GM18873 (cell line): ENCODE data around the gene TPGS2.
"Not testable (repeated sequence)": the region's sequence is repeated elsewhere in the genome, so short reads cannot be mapped to it uniquely, and the experiment has no call there.

Experiments used
- ATAC-seq: cut with Tn5 transposase; IDR thresholded peaks from one replicate; pipeline ENCODE4 v1.9.1; 2021; ENCODE audit warnings: mild to moderate bottlenecking, moderate library complexity, moderate number of reproducible peaks; ENCODE audit not compliant: unreplicated experiment, low FRiP score

Gene TPGS2

DNA sequence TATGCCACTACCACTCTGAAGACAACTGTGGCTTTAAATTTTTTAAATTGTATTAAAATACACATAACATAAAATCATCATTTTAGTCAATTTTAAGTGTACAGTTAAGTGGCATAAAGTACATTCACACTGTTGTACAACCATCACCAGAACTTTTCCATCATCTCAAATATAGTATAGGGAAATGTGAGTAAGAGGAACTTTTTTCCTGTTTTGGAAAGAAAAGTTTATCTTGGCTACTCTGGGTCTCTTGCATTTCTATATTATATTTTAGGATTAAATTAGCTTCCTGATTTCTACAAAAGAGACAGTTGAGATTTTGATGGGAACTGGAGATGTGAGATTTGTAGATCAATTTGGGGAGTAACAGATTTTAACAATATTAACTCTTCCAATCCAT lies 3.3 kb downstream of the TPGS2 start:
- no peak for ATAC-seq

DNA sequence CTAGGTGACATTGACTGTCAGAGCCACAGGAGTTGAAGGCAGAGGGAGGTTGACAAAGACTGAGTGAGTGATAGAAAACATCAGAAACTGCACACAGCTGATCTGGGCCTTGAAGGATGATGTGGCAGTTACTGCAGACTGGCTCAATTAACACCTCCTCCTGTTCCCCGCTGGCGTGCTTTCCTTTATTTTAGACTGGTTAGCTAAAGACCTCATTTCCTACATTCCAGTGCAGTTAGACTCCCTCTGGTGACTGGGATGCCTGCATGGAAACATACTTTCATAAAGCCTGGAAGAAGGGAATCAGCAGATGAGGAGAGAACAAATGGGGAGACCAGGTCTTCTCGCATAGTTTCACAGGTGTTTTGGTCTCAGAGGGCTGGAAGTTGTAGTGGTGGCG lies 7.1 kb downstream of the TPGS2 start:
- no peak for ATAC-seq

DNA sequence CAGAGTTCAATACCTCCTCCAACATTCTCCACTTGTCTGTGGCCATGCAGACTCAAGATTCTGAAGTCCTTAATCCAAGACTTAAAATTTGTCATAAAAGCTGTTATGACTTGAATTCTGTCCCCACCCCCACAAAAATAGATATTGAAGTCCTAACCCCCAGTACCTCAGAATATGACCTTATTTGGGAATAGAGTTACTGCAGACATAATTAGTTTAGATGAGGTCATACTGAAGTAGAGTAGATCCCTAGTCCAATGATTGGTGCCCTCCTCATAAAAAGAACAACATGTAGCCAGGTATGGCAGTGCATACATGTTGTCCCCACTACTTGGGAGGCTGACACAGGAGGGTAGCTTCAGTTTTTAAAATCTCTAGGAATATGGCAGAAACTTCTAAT lies 9.2 kb downstream of the TPGS2 start:
- no peak for ATAC-seq

DNA sequence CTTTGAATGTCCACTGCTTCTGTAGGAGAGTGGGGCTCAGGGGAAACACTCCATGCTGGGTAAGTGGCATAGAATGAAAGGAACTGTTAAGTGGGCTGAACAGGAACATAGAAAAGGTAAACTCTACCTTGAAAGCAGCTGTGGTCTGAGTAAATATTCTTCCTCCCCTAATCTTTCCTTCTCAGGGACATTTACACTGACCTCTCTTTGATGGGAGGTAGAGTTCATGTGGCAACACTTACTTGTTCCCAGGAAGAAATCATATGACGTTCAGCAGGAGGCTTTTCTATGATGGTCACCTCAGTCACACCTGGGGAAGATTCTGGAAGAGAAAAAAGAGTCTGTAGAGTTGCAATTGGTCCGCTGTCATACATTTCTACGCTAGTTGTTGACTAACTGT lies 10.2 kb downstream of the TPGS2 start:
- ATAC-seq = no peak

DNA sequence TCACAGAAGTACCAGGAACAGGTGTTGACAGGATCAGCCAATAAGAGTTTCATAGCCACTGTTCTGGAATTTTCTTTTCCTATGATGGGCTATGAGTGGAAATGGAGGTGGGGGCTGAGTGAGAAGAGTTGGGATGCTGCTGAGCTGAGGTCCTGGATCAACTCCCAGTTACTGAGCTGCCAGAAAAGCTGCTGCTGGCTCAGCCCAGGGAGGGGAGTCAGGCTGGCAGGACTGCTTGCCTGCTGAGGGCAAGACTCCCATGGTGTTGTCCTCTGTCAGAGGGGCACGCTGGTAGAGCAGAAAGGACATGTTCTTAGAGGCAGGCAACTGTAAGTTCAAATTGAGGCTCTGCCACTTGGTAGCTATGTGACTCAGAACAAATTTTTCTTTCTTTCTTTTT lies 11.8 kb downstream of the TPGS2 start:
- ATAC-seq = no peak

DNA sequence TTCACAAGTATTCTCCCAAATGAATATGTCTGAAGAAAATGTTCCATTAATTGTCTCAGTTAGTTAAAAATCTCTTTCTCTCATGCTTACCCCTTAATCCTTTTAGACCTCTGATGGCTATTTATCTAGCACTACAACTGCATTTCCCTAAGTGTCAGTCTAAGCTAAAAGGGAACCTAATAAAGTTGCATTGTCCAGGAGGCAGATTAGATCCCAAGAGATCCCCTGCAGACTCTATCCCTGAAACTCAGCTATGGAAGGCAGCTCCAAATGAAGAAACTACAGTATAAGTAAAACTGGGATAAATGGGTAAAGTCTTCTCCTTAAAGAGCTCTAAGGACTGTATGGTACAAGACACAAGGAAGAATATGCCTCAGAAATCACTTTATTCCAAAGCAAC lies 12.7 kb downstream of the TPGS2 start:
- not testable (repeated sequence) for ATAC-seq

DNA sequence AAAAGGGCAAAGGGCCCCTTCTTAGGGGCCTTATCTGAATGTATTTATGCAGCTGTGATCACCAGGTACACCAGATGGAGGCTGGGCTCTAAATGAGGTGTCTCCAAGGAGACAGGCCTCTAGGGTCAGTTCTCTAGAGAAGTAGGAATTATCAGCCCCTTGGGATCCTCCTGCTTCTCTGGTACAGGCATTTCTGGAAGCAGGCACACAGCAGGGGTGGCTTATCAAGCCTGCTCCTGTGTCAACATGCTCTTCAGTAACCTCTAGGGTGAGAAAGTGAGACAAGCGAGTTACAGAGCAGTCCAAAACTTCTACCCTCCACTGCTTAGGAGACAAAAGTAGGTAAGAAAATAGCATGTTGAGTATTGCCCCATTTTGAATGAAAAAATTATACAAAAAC lies 13.8 kb downstream of the TPGS2 start:
- no peak for ATAC-seq

DNA sequence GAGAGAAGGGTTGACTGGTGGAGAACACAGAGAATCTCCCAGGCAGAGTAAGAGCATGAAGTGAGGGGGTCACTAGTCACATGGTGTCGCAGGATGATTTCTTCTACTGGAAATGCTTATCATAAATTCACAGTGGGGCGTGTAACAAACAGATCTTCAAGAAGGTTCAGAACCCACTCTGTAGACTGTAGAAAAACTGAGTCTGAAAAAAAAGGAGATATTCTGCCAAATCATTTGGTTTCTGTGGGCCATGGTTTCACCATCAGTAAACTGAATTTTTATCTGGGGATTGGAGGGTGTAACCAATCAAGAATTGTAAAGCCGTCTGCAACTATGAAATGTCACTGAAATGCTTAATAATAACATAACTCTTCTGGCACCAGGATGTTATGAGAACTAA lies 15.0 kb downstream of the TPGS2 start:
- no peak for ATAC-seq

DNA sequence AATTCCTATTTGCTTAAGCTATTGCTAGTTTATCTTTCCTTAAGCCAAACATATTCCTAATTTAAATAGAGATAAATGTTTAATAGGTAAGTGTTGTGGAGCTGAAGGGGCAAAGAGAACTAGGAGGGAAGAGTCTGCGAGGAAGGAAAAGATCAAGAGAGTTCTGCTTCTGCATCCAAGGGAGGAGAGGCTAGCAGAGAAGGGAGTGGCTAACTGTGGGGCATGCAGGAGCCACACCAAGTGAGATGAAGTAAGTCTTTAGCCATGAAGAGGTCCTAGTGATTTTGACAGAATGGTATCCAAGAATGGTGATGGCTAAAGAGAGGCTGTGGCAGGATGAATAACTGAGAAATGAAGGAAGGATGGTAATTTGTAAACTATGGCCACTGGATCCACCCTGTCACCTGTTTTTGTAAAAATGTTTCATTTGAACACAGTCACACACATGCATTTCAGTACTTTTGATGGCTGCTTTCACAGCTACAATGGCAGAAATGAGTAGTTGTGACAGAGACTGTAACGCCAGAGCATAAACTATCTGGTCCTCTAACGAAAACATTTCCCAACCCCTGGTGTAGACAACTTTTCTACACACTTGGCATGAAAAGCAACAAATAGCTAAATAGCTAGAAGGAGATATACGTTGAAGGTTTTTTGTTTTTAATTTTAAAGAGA lies 15.6 kb downstream of the TPGS2 start:
- no peak for ATAC-seq

DNA sequence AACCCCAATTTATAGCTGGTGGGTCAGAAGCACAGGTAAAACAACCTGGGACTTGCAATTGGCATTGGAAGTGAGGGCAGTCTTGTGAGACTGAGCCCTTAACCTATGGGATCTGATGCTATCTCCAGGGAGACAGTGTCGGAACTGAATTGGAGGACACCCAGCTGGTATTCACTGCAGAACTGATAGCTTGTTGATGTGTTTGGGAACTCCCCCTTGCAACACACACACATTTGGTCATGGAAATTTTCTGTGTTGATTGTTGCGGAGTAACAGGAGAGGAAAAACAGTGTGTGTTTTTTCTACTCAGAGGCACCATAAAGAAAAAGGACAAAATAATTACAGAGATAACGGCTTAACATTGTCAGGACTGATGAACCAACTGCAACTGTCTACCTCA lies 16.1 kb downstream of the TPGS2 start:
- no peak for ATAC-seq

DNA sequence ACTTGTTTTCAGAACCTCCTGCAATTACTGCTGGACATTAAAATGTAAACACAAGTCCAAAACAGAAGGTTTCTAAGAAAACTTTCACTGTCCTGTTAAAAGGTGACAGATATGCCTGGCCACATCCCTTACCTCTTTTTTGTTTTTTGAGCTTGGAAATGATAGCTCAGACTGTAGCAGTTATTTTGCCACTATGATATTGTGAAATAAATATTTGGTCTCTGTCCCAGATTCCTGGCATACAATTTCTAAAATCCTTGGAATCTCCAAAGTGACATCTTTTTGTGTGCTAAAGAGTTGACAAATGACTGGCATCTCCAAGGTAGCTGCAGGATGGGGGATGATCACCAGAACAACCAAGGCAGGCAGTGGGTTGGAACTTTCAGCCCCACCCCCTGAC lies 16.8 kb downstream of the TPGS2 start:
- ATAC-seq = no peak

DNA sequence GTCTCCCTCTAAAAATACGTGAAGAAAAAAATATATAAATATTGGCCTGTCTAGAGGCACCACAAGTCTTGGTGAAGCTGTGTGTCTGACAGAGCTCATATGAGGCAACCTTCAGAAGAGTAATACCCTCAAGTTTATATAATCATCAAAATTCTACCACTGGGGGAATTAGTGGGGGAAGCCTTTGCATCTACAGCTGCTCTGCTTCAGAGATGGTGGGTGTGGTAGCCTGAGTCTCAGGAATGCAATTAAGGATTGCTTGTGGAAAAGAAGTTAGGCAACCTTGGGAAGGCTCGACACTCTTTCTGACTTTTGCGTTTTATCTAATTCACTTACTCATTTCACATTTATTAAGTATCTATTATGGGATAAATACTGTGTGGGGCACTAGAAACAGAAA lies 17.4 kb downstream of the TPGS2 start:
- ATAC-seq = no peak

DNA sequence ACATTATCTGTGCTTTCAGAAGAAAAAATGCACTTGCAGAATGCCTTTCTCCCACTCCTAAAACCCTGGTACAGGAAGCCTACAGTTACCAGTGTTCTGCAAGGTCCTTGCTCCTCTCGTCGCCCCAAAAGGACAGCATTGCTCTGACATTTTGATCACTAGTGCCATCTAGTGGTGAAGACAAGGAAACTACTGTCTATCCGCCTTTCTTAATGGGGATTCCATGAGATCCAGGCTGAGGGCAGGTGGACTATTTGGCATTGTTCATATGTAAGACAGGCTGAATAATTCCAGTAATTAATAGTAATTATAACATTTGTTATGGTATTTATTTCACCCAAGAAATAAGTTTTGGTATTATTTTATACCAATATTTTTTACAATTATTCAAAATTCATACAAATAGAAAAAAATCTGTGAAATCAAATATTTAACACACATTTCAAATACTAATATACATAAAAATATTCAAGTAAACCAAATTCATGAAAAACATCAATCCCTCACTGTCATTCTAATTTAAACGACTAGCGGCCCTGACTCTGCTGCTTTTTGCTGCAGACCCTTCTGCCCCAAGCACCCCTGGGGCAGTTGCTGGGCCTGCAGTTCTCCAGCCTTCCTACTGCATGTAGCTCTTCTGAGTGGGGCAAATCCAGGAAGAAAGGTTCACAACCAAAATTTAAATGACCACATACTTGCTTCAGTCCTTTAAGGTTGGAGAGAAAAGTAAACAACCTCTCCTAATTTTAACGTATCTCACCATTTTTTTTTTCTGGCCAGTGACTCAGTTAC lies 19.0 kb downstream of the TPGS2 start:
- peak; percentile 92 for ATAC-seq

DNA sequence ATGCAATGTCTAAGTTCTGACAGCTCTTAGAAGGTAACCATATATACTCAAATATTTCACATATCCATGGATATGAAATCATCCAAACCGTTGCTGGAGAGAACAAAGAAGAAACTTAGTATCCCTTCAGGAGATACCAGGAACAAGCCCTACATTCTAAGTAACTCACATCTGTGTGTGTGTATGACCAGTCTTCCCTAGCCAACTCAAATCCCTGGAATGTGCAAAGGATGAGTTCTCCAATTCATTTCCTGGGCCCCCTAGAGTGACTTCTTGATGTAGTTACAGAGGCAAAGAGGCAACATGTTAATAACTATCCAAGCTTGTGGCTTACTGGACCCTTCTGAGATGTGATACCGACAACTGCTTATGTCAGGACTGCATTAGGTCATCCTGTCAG lies 20.1 kb downstream of the TPGS2 start:
- no peak for ATAC-seq

DNA sequence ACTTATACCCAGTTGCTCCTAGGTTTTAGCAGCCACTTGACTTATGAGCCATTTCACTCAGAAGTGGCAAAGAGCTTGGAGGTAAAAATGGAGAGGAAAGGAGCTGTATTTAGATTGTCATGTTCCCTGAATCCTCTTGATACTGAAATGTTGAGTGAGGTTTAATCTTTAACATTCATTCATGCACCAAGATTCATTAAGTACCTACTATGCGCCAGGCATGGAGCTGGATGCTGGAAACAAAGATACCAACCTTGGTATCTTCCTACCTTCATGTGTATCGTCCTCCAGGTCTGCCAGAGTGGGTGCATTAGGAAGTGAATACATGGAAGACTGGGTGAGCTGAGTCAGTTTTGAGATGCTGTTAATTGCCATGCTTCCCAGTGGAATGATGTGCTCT lies 23.7 kb downstream of the TPGS2 start:
- ATAC-seq = no peak

DNA sequence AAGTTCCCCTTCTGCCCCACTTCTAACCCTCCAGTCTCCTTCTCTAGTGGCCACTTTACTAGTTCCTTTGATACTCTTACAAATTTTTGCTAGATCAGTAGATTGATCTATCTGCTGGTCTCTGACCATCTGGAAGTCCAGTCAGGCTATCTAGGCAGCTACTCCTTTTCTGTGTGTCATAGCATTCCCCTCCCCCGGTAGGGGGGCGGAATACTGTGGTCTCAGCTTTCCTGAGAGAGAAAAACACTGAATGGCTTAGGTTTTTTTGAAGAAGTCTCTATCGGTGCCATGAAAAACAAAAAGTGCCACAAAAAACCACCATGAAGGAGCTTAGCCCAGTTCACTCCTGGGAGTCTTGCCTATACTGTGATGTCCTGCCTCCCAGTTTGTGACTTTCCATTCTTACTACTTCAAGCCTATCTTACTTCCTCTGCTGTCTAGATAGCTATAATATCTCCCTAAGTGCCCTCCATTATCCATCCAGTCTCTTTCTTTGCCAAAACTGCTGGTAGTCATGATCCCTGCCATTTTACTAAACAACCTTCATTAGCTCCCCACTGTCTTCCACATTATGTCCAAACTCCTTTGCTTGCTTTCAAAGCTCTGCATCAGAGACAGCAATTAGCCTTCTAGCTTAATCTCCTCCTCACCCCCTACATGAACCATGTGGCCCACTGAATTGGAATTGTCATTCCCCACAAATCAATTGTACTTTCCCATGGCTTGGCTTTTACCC lies 29.9 kb downstream of the TPGS2 start:
- ATAC-seq = no peak

DNA sequence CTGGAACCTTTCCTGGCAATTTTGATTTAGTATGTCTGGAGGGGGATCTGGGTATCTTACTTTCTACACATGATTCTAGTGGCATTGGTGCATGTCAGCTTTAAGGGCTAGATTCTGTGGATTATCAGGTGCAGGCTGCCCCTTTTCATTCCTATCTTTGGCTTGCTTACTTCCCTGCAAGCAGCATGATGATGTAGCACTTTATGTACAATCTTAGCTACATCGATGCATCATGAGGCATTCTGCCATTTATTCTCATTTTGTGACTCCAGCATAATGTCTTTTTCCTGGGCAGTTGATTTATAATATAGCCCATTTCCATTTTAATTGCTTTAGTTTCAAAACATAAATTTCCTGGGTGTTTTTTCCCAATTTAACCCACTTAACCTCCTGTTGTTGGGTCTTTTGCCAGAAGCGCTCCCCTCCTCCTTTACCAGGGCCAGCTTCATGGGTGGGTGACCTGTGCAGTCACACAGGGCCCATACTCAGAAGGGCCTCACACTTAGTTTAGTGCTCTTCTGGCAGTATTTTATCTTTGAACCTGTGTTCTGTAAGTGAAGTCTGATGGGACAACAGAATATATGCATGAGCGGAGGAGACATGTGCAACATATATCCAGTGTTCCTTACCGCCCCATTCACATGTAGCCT lies 36.0 kb downstream of the TPGS2 start:
- ATAC-seq = no peak

DNA sequence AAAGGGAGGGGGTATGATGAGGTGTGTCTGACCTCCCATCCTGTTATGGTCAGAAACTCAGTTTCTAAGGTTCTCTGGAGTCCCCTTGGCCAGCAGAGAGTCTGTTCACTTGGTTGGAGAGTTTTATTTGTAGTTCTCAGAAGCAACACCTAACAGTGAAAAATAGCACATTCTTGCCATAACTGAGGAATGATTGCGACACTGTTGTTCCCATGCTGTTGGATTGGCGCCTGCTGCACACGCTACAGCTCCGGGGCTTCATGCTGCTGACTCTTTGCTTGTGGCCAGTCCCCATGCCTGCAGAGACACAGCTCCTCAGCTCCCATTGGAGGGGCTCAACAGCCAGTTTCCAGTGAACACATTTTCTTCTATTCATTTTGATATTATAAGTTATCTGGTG lies 42.1 kb downstream of the TPGS2 start:
- ATAC-seq = no peak

DNA sequence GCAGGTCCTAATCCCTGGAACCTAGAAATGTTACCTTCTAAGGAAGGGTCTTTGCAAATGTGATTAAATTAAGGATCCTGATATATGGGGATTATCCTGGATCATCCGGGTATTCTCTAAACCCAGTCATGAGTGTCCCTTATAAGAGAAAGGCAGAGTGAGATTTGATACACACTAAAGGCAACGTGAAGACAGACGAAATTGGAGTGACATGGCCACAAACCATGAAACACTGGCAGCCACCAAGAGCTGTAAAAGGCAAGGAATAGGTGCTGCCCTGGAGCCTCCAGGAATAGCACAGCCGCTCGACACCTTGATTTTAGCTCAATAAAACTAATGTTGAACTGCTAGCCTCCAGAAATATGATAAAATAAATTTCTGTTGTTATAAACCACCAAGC lies 45.0 kb downstream of the TPGS2 start:
- ATAC-seq = no peak

DNA sequence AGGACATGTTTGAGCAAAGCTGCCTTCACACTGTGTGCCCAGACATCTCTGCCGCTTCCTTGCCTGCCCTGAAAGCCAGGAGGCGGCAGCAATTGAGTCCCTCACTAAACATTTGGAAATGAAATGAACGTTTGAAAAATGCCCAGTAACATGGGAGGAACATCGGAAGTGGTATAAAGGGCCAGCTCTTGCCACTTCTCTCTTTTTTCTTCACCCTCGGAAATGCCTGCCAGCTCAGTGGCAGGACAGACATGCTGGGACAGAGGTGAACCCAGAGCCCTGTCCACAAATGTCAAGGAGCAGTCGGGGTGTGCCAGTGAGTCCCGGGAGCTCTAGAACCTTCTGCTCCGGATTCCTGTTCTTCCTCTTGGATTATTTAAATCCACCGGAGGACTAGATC lies 46.1 kb downstream of the TPGS2 start:
- no peak for ATAC-seq

DNA sequence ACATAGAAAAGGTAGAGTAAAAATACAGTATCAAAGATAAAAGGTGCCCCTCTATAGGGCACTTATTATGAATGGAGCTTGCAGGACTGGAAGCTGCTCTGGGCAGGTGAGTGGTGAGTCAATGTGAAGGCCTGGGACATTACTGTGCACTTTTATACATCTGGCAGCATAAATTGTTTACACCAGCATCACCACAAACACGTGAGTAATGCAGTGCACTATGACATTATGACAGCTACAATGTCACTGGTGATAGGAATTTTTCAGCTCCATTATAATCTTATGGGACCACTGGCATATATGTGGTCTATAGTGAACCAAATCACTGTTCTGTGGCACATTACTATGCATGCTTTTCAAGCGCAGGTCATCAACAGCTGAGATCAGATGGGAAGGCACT lies 48.1 kb downstream of the TPGS2 start:
- ATAC-seq = no peak
